K562 (cell line): ENCODE measurements around the gene TERB1. TPM values are rescaled to one million over a fixed set of nuclear protein-coding genes. Genes with fewer than 3 reads are reported as not detected.
A peak's percentile ranks its signal among the peaks of the same experiment; 100 is the strongest.

Experiments
- ATAC-seq: fragments of 200-7000 bp; cut with Tn5 transposase; 3 replicates; pipeline ENCODE4 v1.9.1; 2020; ENCODE audit warnings: moderate library complexity
- BruUV-seq: library from RNA; stranded (reverse); fragments of 400-500 nt; replicated peaks from 2 replicates; lab custom pipeline; 2021; lab: Mats Ljungman, UMichigan
- CTCF ChIA-PET: fragments of 300-600 bp; formaldehyde crosslinking; extraction: SDS; loops from one replicate; lab custom pipeline; 2021; ENCODE audit warnings: low intra/inter-chr PET ratio; lab: Yijun Ruan, JAX
- POLR2A ChIA-PET: fragments of 300-600, 350-650 bp; sonication (Branson Sonifier 250); formaldehyde crosslinking; extraction: SDS; loops from one replicate; lab custom pipeline; 2021; ENCODE audit warnings: antibody characterized with exemption, inconsistent platforms; lab: Yijun Ruan, JAX
- DNase-seq, 4 experiments: peaks; one replicate each; pipeline versions ENCODE4 v3.0.0 to v3.0.0-alpha.2; 2011 to 2018; ENCODE audit warnings: low spot score in 3 of 4, mixed read lengths in 3 of 4; ENCODE audit errors: extremely low read depth in 1 of 4
- FAIRE-seq: peaks from 2 replicates; lab custom pipeline; 2011; peaks lifted over from hg19 to GRCh38; lab: Jason Lieb, UNC
- H2AFZ ChIP-seq: 2 replicates; pipeline ENCODE4 v1.6.0; 2011; ENCODE audit warnings: low read depth, low read length, control low read depth, inconsistent platforms
- H3K27ac ChIP-seq: fragments of 200-600 bp; 3 replicates; pipeline ENCODE4 v1.8.0; 2011; ENCODE audit warnings: low read depth, mild to moderate bottlenecking, control low read depth, inconsistent platforms, low read length, moderate library complexity, mixed read lengths; ENCODE audit errors: extremely low read depth
- H3K27me3 ChIP-seq, 2 experiments: fragments of 300-600 bp in 1 of 2; 2 replicates in 1 of 2; 3 replicates in 1 of 2; pipeline versions ENCODE4 v1.6.0 to v1.8.0; 2011; ENCODE audit warnings: inconsistent platforms in 2 of 2, low read length in 2 of 2, mild to moderate bottlenecking in 1 of 2, mixed read lengths in 1 of 2, moderate library complexity in 1 of 2; ENCODE audit not compliant: control insufficient read depth in 2 of 2, insufficient read depth in 2 of 2
- H3K36me3 ChIP-seq: fragments of 300-600 bp; 3 replicates; pipeline ENCODE4 v1.8.0; 2011; ENCODE audit warnings: mild to moderate bottlenecking, low read length, inconsistent platforms; ENCODE audit not compliant: control insufficient read depth, insufficient read depth
- H3K4me1 ChIP-seq, 2 experiments: fragments of 200-600 bp in 1 of 2; replicated peaks in 1 of 2; 2 replicates in 1 of 2; 3 replicates in 1 of 2; pipeline versions ENCODE4 v1.5.1 to v1.8.0; 2011; ENCODE audit warnings: inconsistent platforms in 2 of 2, low read length in 2 of 2, mild to moderate bottlenecking in 1 of 2, mixed read lengths in 1 of 2, moderate library complexity in 1 of 2; ENCODE audit not compliant: control insufficient read depth in 2 of 2, insufficient read depth in 2 of 2
- H3K4me2 ChIP-seq: 2 replicates; pipeline ENCODE4 v1.6.1; 2011; ENCODE audit warnings: low read length, control low read depth, inconsistent platforms, mixed read lengths; ENCODE audit not compliant: insufficient read depth
- H3K4me3 ChIP-seq: fragments of 200-600 bp; sonication (generic), shearing (Covaris generic); 2 replicates; pipeline ENCODE4 v1.5.1; 2016; ENCODE audit warnings: control low read depth, inconsistent platforms
- H3K79me2 ChIP-seq: fragments of 200-600 bp; 3 replicates; pipeline ENCODE4 v1.8.0; 2011; ENCODE audit warnings: low read length, inconsistent platforms; ENCODE audit not compliant: control insufficient read depth, insufficient read depth
- H3K9ac ChIP-seq, 2 experiments: 2 replicates each; pipeline versions ENCODE4 v1.6.0 to v1.6.1; 2011; ENCODE audit warnings: low read depth in 2 of 2, low read length in 2 of 2, control low read depth in 1 of 2, inconsistent platforms in 1 of 2, mild to moderate bottlenecking in 1 of 2, mixed read lengths in 1 of 2; ENCODE audit not compliant: insufficient read depth in 1 of 2
- H3K9me1 ChIP-seq: one replicate; pipeline ENCODE4 v1.6.0; 2011; ENCODE audit warnings: inconsistent platforms, mild to moderate bottlenecking, low read length, moderate library complexity; ENCODE audit not compliant: control insufficient read depth, insufficient read depth
- H3K9me3 ChIP-seq: replicated peaks from 2 replicates; pipeline ENCODE4 v1.5.1; 2011; ENCODE audit warnings: low read depth, low read length, inconsistent platforms; ENCODE audit not compliant: control insufficient read depth, insufficient read depth
- H4K20me1 ChIP-seq: replicated peaks from 2 replicates; pipeline ENCODE4 v1.6.1; 2011; ENCODE audit warnings: low read length, inconsistent platforms, mixed read lengths; ENCODE audit not compliant: control insufficient read depth, insufficient read depth
- MCM3 ChIP-seq: fragments of 450-650 bp; IDR thresholded peaks from 2 replicates; pipeline ENCODE4 v1.6.1; 2016
- SMAD2 ChIP-seq: fragments of 150-350 bp; IDR thresholded peaks from 2 replicates; pipeline ENCODE4 v1.6.1; 2014; ENCODE audit warnings: low read depth, mild to moderate bottlenecking, low read length
- ZNF140 ChIP-seq: fragments of 250-450 bp; sonication (Bioruptor Pico); IDR thresholded peaks from 2 replicates; pipeline ENCODE4 v1.8.0; 2021; ENCODE audit warnings: moderate library complexity, mild to moderate bottlenecking, inconsistent platforms
- ZNF165 ChIP-seq: fragments of 250-450 bp; sonication (Bioruptor Pico); IDR thresholded peaks from 2 replicates; pipeline ENCODE4 v1.4.0; 2020; ENCODE audit warnings: borderline replicate concordance
- ZNF175 ChIP-seq: fragments of 200-800 bp; sonication (Bioruptor generic); IDR thresholded peaks from 2 replicates; pipeline ENCODE4 v1.6.1; 2016; ENCODE audit warnings: low read depth, mild to moderate bottlenecking, missing genetic modification characterization, missing compliant biosample characterization
- ZNF668 ChIP-seq: fragments of 250-450 bp; sonication (Bioruptor Pico); IDR thresholded peaks from 2 replicates; pipeline ENCODE4 v1.8.0; 2022; ENCODE audit warnings: mild to moderate bottlenecking, inconsistent platforms
- ZNF766 ChIP-seq: fragments of 200-800 bp; sonication (Bioruptor generic); conservative IDR thresholded peaks from 2 replicates; pipeline ENCODE4 v1.6.1; 2016; ENCODE audit warnings: missing genetic modification characterization, missing compliant biosample characterization
- ZNF77 ChIP-seq: fragments of 250-450 bp; sonication (Bioruptor Pico); IDR thresholded peaks from 2 replicates; pipeline ENCODE4 v1.5.0; 2020
- WGBS: fragments of 100-300 bp; shearing (Covaris generic); methylation state at CpG from one replicate; pipeline ENCODE4 v1.1.6; 2016; ENCODE audit warnings: low coverage, mixed read lengths; ENCODE audit not compliant: insufficient coverage; ENCODE audit errors: missing lambda C conversion rate; 5-methylcytosine and 5-hydroxymethylcytosine counted together
- in situ Hi-C: fragments of 300-500 bp; cut with MboI; formaldehyde crosslinking; loops from 4 replicates; pipeline ENCODE4 v1.15.0; 2018; ENCODE audit warnings: inconsistent platforms, mixed read lengths
- intact Hi-C: fragments of 100-400 bp; cut with micrococcal nuclease; formaldehyde crosslinking; loops from 2 replicates; pipeline ENCODE4 v1.14.2; 2022
- polyA plus RNA-seq, 8 experiments: library from polyadenylated mRNA; depleted of rRNA in 4 of 8; stranded (reverse) in 5 of 8; unstranded in 3 of 8; fragments of >200 nt; fragmentation: Nextera tagmentation in 2 of 8; fragmentation: Illumina TruSeq in 1 of 8; extraction: Ambion mirVana in 2 of 8; extraction: Trizol in 1 of 8; gene quantifications; 2 replicates each; pipeline versions ENCODE4 v1.2.1 to v1.2.3, GENCODE V29; 2011 to 2014; ENCODE audit warnings: inconsistent platforms in 1 of 8, missing spikeins in 1 of 8
- total RNA-seq, 7 experiments: library from RNA; depleted of rRNA in 6 of 7; stranded (reverse); fragments of >200 nt in 6 of 7; fragmentation: Illumina TruSeq in 2 of 7; extraction: Trizol in 2 of 7; gene quantifications; 2 replicates each; pipeline versions ENCODE4 v1.2.1 to v1.2.3, GENCODE V29; 2011 to 2021; ENCODE audit warnings: low replicate concordance in 1 of 7
- TF ChIP-seq, protein P1 (sequence below): fragments of 450-650 bp; formaldehyde crosslinking; IDR thresholded peaks from 2 replicates; pipeline ENCODE4 v1.4.0; 2022; ENCODE audit warnings: missing genetic modification characterization

Gene TERB1
- total and polyA plus RNA-seq, 9 of the 15 experiments (the other 6 are each of a cell fraction or from before 2014, with no cell fraction given), result not detected

DNA sequence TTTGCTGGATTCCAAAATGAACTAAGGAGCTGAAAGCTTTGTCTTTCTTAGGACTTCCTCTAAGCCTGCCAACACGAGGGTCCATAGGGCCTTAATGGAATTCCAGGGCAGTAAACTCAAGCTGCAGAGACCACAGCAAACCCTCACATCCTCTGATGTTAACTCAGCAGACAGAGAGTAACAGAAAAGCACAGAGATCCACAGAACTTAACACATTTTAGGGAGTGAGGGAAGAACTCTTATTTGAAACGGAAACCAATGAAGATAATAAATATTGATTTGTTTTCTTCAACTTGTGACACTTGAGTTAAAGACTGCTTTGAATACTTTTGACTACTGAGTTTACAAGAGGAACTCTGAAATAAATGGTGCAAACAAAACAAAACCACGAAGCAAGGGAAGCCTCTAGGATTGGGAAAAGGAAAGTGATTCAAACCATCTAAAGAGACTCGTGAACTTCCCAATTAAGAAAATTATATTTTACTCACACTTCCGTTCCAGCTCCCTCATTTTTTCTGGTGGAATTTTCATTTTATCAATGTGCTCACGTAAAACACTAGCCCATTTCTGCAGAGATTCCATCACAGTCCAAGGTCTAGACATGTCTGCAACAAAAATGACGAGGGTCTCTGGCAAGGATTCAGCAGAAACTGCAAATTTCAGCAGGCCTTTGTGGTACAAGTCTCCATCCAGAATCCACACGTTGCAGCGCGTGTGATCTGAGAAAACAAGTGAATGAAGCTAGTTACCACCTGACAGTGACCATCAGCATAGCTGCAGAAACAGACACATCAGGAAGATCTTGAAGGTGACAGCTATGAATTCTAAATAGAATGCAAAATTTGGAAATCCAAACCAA, 59.2 kb downstream of the TERB1 start:
- TF ChIP-seq ZNF140 (CRISPR knock-in tag) (no peak), ZNF668 (CRISPR knock-in tag) (0 out of 2 replicates have a peak, but pooled peaks have one; percentile 7), ZNF165 (CRISPR knock-in tag) (no peak), ZNF77 (CRISPR knock-in tag) (no peak), SMAD2 (no peak), MCM3 (no peak), ZNF175 (peak; percentile 56; the same call in 1 of the 2 replicates), ZNF766 (CRISPR knock-in tag) (0 out of 2 replicates have a peak, but pooled peaks have one; percentile 14)
- TF ChIP-seq, protein P1, sequence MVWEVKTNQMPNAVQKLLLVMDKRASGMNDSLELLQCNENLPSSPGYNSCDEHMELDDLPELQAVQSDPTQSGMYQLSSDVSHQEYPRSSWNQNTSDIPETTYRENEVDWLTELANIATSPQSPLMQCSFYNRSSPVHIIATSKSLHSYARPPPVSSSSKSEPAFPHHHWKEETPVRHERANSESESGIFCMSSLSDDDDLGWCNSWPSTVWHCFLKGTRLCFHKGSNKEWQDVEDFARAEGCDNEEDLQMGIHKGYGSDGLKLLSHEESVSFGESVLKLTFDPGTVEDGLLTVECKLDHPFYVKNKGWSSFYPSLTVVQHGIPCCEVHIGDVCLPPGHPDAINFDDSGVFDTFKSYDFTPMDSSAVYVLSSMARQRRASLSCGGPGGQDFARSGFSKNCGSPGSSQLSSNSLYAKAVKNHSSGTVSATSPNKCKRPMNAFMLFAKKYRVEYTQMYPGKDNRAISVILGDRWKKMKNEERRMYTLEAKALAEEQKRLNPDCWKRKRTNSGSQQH (CRISPR knock-in tag), result no peak
- TF ChIP-seq, all 486 proteins: peak for 3
- ATAC-seq, result no peak
- CTCF ChIA-PET, result interaction anchor here (0.8 kb wide), 1 partner anchor 82 kb away, joined by 3 read pairs; no protein-coding TSS in a partner anchor
- H3K27me3 ChIP-seq, result no peaks in the 10 kb centered on the region
- H2AFZ ChIP-seq, result no peak overlapping the region
- H3K9me3 ChIP-seq, result no peaks in the 10 kb centered on the region
- H3K9ac ChIP-seq, result peak overlapping the region in 1 of 2 experiments; percentile 31; a peak in 2 of 4 replicates
- no peaks in the 10 kb centered on the region; the same call in 1 of the 2 replicates for H4K20me1 ChIP-seq
- H3K4me2 ChIP-seq, result no peak overlapping the region; the same call in 1 of the 2 replicates
- H3K27ac ChIP-seq, result peak overlapping the region; percentile 59; the same call in 2 of the 3 replicates
- H3K79me2 ChIP-seq, result peaks cover 47% of the 10 kb centered on the region
- H3K9me1 ChIP-seq, result no peaks in the 10 kb centered on the region
- intact Hi-C loops (loop anchor here (5.0 kb wide), 1 partner anchor 80 kb away; no protein-coding TSS in a partner anchor), in situ Hi-C loops (no loop called here)
- peaks cover 93% of the 10 kb centered on the region for H3K36me3 ChIP-seq
- H3K4me3 ChIP-seq, result no peak overlapping the region
- no peak for FAIRE-seq
- POLR2A ChIA-PET, result interaction anchor here (0.7 to 5.1 kb wide), 5 partner anchors 8 to 125 kb away, joined by 3 to 33 read pairs (median 3); partner anchors contain the start of gene DYNC1LI2
- no TSS peak for BruUV-seq
- no peak for DNase-seq
- peaks cover 12 to 24% of the 10 kb centered on the region in 2 experiments; a peak in 4 of 5 replicates for H3K4me1 ChIP-seq
- 68% methylated on average over 10 of the region's 10 CpGs for WGBS
